Measurements from ENCODE around the gene COQ9.

The COQ9 gene

DNA sequence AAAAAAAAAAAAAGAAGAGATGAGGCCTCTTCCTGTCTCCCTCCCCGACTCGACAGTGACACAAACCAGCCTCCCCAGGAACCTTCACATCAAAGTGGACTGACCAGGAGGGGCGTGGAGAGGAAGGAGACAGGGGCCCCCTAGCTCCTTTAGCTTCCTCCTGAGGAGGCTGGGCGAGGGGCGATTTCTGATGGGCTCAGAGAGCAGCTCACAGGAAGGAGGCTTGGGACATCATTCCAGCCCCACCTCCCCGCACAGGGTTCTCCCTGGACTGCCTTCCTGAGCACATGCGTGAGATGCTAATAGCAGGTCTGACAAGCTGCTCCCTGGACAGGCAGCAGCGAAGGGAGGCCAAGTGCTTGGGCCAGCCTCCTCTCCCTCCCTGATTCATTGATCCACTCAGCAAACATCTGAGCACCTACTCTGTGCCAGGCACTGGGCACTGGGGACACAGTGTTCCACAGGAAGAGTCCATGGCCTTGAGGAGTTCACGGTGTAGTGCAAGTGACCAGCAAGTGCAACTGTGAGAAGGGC is 53.4 kb downstream of the COQ9 start:
- no peaks in the 10 kb centered on the region for H3K27me3 ChIP-seq (ENCODE audit: control insufficient read depth, insufficient read depth, low read length)
- no peak overlapping the region for H3K9ac ChIP-seq (ENCODE audit: low read depth, low read length)
- H3K9me3 ChIP-seq (ENCODE audit: control insufficient read depth, insufficient read depth, low read length), result no peaks in the 10 kb centered on the region
- no peaks in the 10 kb centered on the region for H3K4me1 ChIP-seq (ENCODE audit: control insufficient read depth, insufficient read depth, low read length)
- no peak overlapping the region for H3K4me3 ChIP-seq (ENCODE audit: low read depth, low read length)
- H3K36me3 ChIP-seq (ENCODE audit: control insufficient read depth, insufficient read depth, low read length), result no peaks in the 10 kb centered on the region

DNA sequence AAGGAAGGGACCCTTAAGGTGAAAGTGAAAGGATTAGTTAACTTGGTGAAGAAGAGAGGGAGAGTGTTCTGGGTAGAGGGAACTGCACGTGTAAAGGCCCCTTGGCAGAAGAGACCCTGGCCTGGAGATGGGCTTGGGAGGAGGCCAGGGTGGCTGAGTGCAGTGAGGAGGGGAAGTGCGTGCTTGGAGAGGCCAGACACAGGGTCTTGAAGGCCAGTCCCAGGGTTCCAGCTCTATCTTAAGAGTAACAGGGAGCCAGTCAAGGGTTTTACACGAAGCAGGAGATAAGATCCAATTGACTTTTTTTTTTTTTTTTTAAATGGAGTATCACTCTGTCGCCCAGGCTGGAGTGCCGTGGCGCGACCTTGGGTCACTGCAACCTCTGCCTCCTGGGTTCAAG is 54.2 kb downstream of the COQ9 start:
- no peaks in the 10 kb centered on the region for H3K4me1 ChIP-seq (ENCODE audit: control insufficient read depth, insufficient read depth, low read length)
- peaks cover 2% of the 10 kb centered on the region for H3K36me3 ChIP-seq (ENCODE audit: control insufficient read depth, insufficient read depth, low read length)
- H3K27me3 ChIP-seq (ENCODE audit: control insufficient read depth, insufficient read depth, low read length), result no peaks in the 10 kb centered on the region
- no peak overlapping the region for H3K9ac ChIP-seq (ENCODE audit: low read depth, low read length)
- no peak overlapping the region for H3K4me3 ChIP-seq (ENCODE audit: low read depth, low read length)
- H3K9me3 ChIP-seq (ENCODE audit: control insufficient read depth, insufficient read depth, low read length), result no peaks in the 10 kb centered on the region

DNA sequence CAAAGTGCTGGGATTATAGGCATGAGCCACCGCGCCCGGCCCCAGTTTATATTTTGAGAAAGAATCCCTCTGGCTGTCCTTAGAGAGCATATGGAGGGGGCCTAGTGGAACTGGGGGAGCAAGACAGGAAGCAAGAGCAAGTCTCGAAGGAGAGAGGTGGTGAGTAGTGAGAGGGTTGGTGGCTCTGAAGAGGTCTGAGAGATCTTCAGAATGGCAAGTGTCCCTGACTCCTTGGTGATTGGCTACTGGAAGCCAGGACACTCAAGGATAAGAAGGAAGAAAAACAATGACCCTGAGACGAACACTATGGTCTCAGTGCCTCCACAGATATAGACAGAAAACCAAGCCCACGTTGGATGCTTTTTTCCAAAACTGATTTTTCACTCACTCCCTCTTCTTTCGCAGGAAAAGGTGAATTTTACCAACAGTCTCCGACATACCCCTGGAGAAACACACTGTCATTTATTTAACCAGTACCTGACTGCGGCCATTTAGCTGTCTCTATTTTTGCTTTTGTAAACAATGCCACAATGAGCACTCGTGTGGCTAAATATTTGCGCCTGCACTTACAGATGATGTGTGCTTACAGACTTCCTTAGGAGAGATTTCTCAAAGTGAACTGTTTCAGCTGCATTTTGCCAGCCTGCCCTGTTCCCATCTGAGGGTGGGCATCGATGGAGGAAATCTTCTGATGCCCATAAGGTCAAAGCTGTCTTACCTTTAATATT is 54.9 kb downstream of the COQ9 start:
- no peak overlapping the region for H3K9ac ChIP-seq (ENCODE audit: low read depth, low read length)
- H3K9me3 ChIP-seq (ENCODE audit: control insufficient read depth, insufficient read depth, low read length), result no peaks in the 10 kb centered on the region
- peaks cover 2% of the 10 kb centered on the region for H3K36me3 ChIP-seq (ENCODE audit: control insufficient read depth, insufficient read depth, low read length)
- no peak overlapping the region for H3K4me3 ChIP-seq (ENCODE audit: low read depth, low read length)
- H3K27me3 ChIP-seq (ENCODE audit: control insufficient read depth, insufficient read depth, low read length), result no peaks in the 10 kb centered on the region
- H3K4me1 ChIP-seq (ENCODE audit: control insufficient read depth, insufficient read depth, low read length), result no peaks in the 10 kb centered on the region

DNA sequence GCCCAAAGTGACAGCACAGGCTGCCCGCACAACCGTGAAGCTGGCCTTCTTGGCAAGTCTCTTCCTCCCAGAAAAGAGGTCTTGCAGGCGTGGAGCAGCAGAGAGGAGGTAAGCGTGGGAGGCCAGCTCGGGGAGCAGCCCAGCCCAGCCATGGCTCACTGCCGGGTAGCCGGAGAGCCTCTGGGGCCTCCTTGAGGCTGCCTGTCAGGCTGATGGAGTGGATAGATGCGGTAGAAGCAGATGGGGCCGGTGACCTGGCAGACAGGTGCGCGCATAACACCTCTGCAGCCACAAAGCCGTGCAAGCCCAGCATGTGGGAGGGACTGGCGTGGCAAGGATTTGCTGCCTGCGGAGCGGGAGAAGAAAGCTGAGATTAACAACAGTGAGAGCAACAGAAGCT is 56.1 kb downstream of the COQ9 start:
- Histone ChIP-seq H3K4me3 (ENCODE audit: low read depth, low read length) (no peak overlapping the region), H3K9me3 (ENCODE audit: control insufficient read depth, insufficient read depth, low read length) (no peaks in the 10 kb centered on the region), H3K4me1 (ENCODE audit: control insufficient read depth, insufficient read depth, low read length) (peaks cover 2% of the 10 kb centered on the region), H3K36me3 (ENCODE audit: control insufficient read depth, insufficient read depth, low read length) (peaks cover 2% of the 10 kb centered on the region), H3K27me3 (ENCODE audit: control insufficient read depth, insufficient read depth, low read length) (no peaks in the 10 kb centered on the region), H3K9ac (ENCODE audit: low read depth, low read length) (no peak overlapping the region)

DNA sequence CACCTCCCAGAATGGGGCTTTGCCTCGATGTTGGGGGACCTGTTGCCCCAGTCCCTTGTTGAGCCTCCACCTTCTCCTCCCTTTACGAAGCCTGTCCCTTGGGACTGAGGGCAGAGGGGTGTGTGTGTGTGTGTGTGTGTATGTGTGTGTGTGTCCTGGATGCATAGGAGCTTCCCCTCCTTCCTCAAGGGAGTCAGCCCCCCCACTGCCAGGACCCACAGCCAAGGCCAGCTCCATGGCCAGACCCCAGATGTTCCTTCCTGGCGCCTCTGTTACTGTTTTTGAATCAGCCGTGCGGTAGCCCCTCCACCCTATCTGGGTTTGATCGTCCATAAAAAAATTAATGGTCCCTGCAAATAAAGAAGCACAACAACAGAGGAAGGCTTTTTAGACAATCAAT is 56.7 kb downstream of the COQ9 start:
- Histone ChIP-seq H3K36me3 (ENCODE audit: control insufficient read depth, insufficient read depth, low read length) (peaks cover 2% of the 10 kb centered on the region), H3K4me3 (ENCODE audit: low read depth, low read length) (no peak overlapping the region), H3K4me1 (ENCODE audit: control insufficient read depth, insufficient read depth, low read length) (peaks cover 2% of the 10 kb centered on the region), H3K27me3 (ENCODE audit: control insufficient read depth, insufficient read depth, low read length) (no peaks in the 10 kb centered on the region), H3K9me3 (ENCODE audit: control insufficient read depth, insufficient read depth, low read length) (no peaks in the 10 kb centered on the region), H3K9ac (ENCODE audit: low read depth, low read length) (no peak overlapping the region)

DNA sequence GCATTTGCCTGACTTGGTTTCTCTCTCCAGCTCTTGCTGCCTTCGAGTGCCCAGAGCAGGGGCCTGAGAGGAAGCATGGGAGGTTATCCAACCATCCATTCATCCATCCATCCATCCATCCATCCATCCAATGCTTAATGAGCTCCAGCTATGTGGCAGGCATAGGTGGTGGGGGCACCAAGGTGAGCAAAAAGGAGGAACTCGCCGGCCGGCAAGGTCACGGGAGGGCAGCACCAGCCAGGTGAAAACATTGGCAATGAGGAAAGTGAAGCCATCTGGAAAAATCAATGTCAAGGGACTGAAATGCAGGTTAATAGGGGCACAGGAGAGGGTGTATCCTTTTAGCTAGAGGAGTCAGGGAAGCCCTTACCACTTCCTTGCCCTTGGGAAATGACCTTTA is 57.2 kb downstream of the COQ9 start:
- Histone ChIP-seq H3K4me3 (ENCODE audit: low read depth, low read length) (no peak overlapping the region), H3K4me1 (ENCODE audit: control insufficient read depth, insufficient read depth, low read length) (peaks cover 2% of the 10 kb centered on the region), H3K9ac (ENCODE audit: low read depth, low read length) (no peak overlapping the region), H3K36me3 (ENCODE audit: control insufficient read depth, insufficient read depth, low read length) (peaks cover 2% of the 10 kb centered on the region), H3K9me3 (ENCODE audit: control insufficient read depth, insufficient read depth, low read length) (no peaks in the 10 kb centered on the region), H3K27me3 (ENCODE audit: control insufficient read depth, insufficient read depth, low read length) (no peaks in the 10 kb centered on the region)

DNA sequence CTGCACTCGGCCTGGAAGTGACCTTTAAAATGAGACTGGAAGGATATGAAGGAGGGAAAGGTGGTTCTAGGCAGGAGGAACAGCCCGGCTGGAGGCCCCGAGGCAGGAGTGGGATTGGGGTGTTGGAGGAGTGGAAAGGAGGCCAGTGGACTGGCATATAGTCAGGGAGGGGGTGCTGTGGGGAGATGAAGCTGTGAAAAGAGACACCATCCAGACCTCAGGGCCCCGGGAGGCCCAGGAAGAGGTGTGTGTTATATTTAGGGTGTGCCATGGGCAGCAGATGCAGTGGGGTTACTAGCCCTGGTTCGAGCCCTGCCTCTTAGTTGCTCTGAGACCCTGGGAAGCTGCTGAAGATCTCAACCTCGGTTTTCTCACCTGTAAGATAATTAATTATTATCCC is 57.9 kb downstream of the COQ9 start:
- Histone ChIP-seq H3K27me3 (ENCODE audit: control insufficient read depth, insufficient read depth, low read length) (no peaks in the 10 kb centered on the region), H3K36me3 (ENCODE audit: control insufficient read depth, insufficient read depth, low read length) (peaks cover 2% of the 10 kb centered on the region), H3K4me3 (ENCODE audit: low read depth, low read length) (no peak overlapping the region), H3K4me1 (ENCODE audit: control insufficient read depth, insufficient read depth, low read length) (peaks cover 2% of the 10 kb centered on the region), H3K9me3 (ENCODE audit: control insufficient read depth, insufficient read depth, low read length) (no peaks in the 10 kb centered on the region), H3K9ac (ENCODE audit: low read depth, low read length) (no peak overlapping the region)

DNA sequence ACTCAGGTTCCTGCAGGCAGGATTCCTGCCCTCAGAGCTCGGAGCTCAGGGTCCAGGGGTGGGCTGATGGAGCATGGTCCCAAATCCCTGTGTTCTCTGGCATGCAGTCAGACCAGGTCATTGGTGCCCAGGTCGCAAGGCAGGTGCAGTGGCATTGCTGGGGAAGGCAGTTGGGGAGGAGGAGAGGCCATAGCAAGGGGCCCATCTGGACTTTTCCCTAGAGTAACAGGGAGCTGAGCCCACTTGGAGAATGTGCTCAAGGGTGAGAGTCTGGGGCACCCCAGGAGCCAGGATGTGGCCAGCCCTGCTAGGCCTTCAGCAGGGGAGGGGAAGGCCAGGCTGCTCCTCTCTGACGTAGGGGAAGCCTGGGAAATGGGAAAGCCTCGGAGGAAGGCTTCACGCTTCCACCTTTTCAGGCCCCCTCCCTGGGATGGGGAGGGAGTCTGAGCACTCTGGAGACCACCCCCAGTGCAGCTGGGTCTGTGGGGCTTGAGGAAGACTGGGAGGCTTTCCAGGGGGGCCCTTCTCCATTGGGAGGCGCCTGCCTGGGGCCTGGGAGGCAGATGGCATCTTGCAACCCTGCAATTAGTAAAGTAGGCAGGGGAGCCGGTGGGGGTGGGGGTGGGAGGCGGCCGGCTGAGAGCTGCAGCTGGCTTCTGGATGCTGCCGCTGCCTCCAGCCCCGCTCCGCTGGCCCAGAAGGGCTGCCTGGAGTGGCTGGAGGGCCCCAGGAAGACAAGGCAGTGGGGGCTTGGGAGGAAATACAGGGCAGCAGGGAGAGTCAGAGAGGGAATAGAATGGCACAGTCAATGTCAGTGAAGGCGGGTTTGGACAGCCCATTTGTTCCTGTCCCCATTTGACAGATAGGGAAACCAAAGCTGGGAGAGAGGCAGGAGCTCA is 60.1 kb downstream of the COQ9 start:
- no peak overlapping the region for H3K4me3 ChIP-seq (ENCODE audit: low read depth, low read length)
- H3K9me3 ChIP-seq (ENCODE audit: control insufficient read depth, insufficient read depth, low read length), result no peaks in the 10 kb centered on the region
- H3K9ac ChIP-seq (ENCODE audit: low read depth, low read length), result no peak overlapping the region
- peaks cover 2% of the 10 kb centered on the region for H3K36me3 ChIP-seq (ENCODE audit: control insufficient read depth, insufficient read depth, low read length)
- peaks cover 2% of the 10 kb centered on the region for H3K4me1 ChIP-seq (ENCODE audit: control insufficient read depth, insufficient read depth, low read length)
- no peaks in the 10 kb centered on the region for H3K27me3 ChIP-seq (ENCODE audit: control insufficient read depth, insufficient read depth, low read length)

DNA sequence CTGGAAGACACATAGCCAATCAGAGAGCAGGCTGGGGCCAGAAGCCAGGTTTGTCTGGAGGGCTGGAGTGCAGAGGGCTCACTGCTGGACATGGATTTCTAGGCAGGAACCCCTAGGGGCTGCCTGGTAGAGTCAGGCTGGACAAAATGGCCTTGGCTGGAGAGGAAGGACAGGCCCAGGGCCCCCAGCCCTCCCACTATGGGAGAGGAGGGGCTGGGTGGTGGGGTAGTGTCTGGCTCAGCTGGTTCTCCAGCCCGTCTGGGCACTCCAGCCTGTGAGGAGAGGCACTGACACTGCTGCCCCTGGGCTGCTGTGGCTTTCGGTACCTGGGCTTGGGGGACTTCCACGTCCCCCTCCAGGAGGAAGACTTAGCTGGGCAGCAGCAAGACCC is 60.8 kb downstream of the COQ9 start:
- Histone ChIP-seq H3K27me3 (ENCODE audit: control insufficient read depth, insufficient read depth, low read length) (no peaks in the 10 kb centered on the region), H3K4me1 (ENCODE audit: control insufficient read depth, insufficient read depth, low read length) (peaks cover 2% of the 10 kb centered on the region), H3K9ac (ENCODE audit: low read depth, low read length) (no peak overlapping the region)

DNA sequence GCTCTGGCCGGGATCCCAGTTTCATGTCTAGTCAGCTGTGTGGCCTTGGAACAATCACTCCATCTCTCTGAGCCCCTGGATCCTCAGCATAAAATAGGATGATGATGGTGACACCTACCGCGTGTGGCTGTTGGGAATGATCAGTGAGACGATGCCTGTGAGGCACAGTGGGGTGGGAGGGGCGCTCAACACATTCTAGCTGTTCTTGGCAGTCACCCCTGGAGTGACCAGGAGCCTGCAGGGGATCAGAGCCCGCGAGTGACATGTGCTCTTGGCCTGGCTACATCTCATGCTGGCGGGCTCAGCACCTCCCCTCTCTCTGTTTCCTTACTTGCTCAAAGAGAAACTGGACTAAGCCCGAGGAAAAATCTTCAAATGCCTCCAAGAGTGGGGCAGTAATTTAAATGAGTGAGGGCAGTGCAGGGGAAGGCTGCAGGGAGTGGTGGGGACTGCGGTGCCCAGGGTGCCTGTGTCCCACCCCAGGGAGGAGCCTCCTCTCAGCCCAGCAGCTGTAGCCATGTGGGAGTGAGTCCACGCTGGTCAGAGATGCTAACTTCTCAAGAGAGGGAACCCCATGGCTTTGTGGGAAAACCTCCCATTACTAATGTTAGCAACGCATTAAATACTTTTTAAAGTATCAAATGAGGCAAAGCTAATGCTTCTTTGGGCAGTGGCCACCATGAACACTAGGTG is 62.1 kb downstream of the COQ9 start:
- no peak overlapping the region for H3K4me3 ChIP-seq (ENCODE audit: low read depth, low read length)
- no peaks in the 10 kb centered on the region for H3K9me3 ChIP-seq (ENCODE audit: control insufficient read depth, insufficient read depth, low read length)
- peaks cover 2% of the 10 kb centered on the region for H3K4me1 ChIP-seq (ENCODE audit: control insufficient read depth, insufficient read depth, low read length)
- peaks cover 2% of the 10 kb centered on the region for H3K36me3 ChIP-seq (ENCODE audit: control insufficient read depth, insufficient read depth, low read length)
- H3K27me3 ChIP-seq (ENCODE audit: control insufficient read depth, insufficient read depth, low read length), result no peaks in the 10 kb centered on the region
- no peak overlapping the region for H3K9ac ChIP-seq (ENCODE audit: low read depth, low read length)

More for the DNA sequence above, 60.8 kb downstream of the COQ9 start:
- Histone ChIP-seq H3K9me3 (ENCODE audit: control insufficient read depth, insufficient read depth, low read length) (no peaks in the 10 kb centered on the region), H3K36me3 (ENCODE audit: control insufficient read depth, insufficient read depth, low read length) (peaks cover 2% of the 10 kb centered on the region), H3K4me3 (ENCODE audit: low read depth, low read length) (no peak overlapping the region)

DNA sequence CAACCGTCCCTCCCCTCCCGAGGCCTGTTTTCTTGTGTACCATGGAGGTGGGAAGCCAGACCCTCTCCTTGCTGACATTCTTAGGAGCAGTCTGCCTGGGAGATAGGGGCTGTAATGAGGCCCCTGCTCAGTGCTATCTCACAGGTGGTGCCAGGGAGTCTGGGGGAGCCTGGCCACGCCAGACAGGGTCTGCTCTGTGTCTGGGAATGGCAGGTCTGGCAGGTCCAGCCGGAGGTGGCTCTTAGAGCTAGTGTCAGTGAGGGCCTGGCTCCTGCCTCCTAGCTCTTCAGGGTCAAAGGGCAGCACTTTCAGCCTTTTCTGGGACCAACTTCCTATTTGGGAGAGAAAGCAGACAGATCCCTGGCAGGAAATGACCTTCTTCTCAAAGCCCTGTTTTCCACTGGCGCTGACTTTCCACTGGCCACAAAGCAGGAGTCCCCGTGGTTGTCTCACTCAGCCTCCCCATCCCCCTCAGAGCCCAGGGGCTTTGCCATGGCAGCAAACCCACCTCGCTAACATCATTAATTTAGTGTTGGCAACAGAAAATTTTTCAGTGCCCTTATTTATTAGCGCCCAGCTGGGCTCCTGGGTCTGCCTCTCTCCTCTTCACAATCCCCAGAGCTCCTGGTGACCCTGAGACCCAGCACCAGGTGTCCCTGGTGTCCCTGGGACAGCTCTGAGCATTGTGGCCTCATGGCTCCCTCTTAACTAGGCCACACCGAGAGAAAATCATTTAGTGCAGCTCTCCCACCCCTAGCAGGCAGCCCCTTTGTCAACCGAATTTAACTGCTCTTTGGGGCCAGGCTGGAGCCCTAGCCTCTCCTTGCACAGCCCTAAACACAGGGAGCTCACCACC is 63.0 kb downstream of the COQ9 start:
- Histone ChIP-seq H3K27me3 (ENCODE audit: control insufficient read depth, insufficient read depth, low read length) (no peaks in the 10 kb centered on the region), H3K9ac (ENCODE audit: low read depth, low read length) (no peak overlapping the region), H3K4me3 (ENCODE audit: low read depth, low read length) (no peak overlapping the region), H3K9me3 (ENCODE audit: control insufficient read depth, insufficient read depth, low read length) (no peaks in the 10 kb centered on the region), H3K36me3 (ENCODE audit: control insufficient read depth, insufficient read depth, low read length) (peaks cover 2% of the 10 kb centered on the region), H3K4me1 (ENCODE audit: control insufficient read depth, insufficient read depth, low read length) (peaks cover 2% of the 10 kb centered on the region)
